Measurements from ENCODE around the gene DHCR7. TPM values are rescaled to one million over a fixed set of nuclear protein-coding genes. Genes with fewer than 3 reads are reported as not detected.

Gene DHCR7
- polyA plus RNA-seq, 1 of the 3 experiments (the other 2 are of a cell fraction): 21.4 TPM

DNA sequence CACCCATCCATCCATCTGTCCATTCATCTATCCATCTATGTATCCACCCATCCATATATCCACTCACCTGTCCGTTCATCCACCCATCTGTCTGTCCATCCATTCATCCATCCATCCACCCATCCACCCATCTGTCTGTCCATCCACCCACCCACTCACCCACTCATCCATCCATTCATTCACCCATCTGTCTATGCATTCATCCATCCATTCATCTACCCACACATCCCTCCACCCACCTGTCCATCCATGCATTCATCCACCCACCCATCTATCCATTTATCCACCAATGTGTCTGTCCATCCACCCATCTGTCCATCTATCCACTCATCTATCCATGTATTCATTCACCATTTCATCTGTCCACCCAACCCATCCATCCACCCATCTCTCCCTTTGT, 38.1 kb upstream of the DHCR7 start (continued):
- TF ChIP-seq, protein P1, sequence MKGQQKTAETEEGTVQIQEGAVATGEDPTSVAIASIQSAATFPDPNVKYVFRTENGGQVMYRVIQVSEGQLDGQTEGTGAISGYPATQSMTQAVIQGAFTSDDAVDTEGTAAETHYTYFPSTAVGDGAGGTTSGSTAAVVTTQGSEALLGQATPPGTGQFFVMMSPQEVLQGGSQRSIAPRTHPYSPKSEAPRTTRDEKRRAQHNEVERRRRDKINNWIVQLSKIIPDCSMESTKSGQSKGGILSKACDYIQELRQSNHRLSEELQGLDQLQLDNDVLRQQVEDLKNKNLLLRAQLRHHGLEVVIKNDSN (IDR thresholded peaks at IDR 0.05; ENCODE audit: borderline replicate concordance, low read depth): no peak

DNA sequence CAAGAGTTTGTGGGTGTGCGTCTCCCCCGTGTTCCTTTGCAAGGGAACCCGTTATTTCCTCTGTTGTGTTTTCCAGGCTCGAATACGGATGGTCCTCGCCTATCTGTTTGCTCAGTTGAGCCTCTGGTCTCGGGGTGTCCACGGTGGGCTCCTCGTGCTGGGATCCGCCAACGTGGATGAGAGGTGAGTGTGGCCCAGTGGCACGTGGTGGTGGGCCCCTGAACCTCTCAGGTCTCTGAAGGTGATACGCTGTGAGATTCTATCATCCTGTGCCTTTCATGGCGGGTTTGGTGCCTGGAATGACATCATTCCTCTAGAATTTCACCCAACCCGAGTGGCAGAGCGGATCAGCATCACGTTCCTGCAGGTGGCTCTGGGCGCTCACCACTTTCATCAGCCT, 37.3 kb upstream of the DHCR7 start:
- H2AFZ ChIP-seq (ENCODE audit: low read depth): no peak overlapping the region
- 96% methylated on average over 16 of the region's 18 CpGs for WGBS (ENCODE audit: low lambda C conversion rate)
- H3K27ac ChIP-seq (ENCODE audit: low read depth in 2 of 2, low read length in 1 of 2): no peak overlapping the region
- no peaks in the 10 kb centered on the region for H3K9me2 ChIP-seq
- peaks cover 17 to 47% of the 10 kb centered on the region in 2 experiments for H3K36me3 ChIP-seq (replicated peaks in 1 of 2; ENCODE audit: control insufficient read depth in 1 of 2, insufficient read depth in 2 of 2, low read length in 1 of 2)
- peaks cover 10 to 18% of the 10 kb centered on the region in 2 experiments; a peak in 3 of 4 replicates for H3K4me1 ChIP-seq (ENCODE audit: control insufficient read depth in 1 of 2, insufficient read depth in 2 of 2, low read depth in 1 of 2, low read length in 1 of 2)
- H3K4me3 ChIP-seq (ENCODE audit: low read depth in 2 of 2, low read length in 1 of 2): no peak overlapping the region
- no peak overlapping the region for H3K4me2 ChIP-seq
- no peaks in the 10 kb centered on the region for H3K79me2 ChIP-seq (ENCODE audit: insufficient read depth)
- DNase-seq: no peak
- ChIA-PET POLR2A (no interaction called here), CTCF (no interaction called here)
- H4K20me1 ChIP-seq (ENCODE audit: insufficient read depth): no peaks in the 10 kb centered on the region
- H3K9me3 ChIP-seq: no peaks in the 10 kb centered on the region
- no peaks in the 10 kb centered on the region for H3K27me3 ChIP-seq (ENCODE audit: insufficient read depth)
- H3K9ac ChIP-seq: no peak overlapping the region
- H3F3A ChIP-seq (replicated peaks; ENCODE audit: insufficient read depth): peaks cover 3% of the 10 kb centered on the region
- TF ChIP-seq, protein P2, sequence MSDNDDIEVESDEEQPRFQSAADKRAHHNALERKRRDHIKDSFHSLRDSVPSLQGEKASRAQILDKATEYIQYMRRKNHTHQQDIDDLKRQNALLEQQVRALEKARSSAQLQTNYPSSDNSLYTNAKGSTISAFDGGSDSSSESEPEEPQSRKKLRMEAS (IDR thresholded peaks at IDR 0.05; ENCODE audit: low read depth): no peak
- no peak for TF ChIP-seq SIN3A (IDR thresholded peaks at IDR 0.05; ENCODE audit: borderline replicate concordance, low read depth, low read length)
- TF ChIP-seq GABPA (IDR thresholded peaks at IDR 0.05; ENCODE audit: low read depth): no peak
- no peak for TF ChIP-seq SMC3 (IDR thresholded peaks at IDR 0.05; ENCODE audit: low read depth, low read length)
- TF ChIP-seq, protein P3, sequence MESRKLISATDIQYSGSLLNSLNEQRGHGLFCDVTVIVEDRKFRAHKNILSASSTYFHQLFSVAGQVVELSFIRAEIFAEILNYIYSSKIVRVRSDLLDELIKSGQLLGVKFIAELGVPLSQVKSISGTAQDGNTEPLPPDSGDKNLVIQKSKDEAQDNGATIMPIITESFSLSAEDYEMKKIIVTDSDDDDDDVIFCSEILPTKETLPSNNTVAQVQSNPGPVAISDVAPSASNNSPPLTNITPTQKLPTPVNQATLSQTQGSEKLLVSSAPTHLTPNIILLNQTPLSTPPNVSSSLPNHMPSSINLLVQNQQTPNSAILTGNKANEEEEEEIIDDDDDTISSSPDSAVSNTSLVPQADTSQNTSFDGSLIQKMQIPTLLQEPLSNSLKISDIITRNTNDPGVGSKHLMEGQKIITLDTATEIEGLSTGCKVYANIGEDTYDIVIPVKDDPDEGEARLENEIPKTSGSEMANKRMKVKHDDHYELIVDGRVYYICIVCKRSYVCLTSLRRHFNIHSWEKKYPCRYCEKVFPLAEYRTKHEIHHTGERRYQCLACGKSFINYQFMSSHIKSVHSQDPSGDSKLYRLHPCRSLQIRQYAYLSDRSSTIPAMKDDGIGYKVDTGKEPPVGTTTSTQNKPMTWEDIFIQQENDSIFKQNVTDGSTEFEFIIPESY (IDR thresholded peaks at IDR 0.05; ENCODE audit: borderline replicate concordance, low read depth): no peak
- TF ChIP-seq FOSL2 (IDR thresholded peaks at IDR 0.05; ENCODE audit: borderline replicate concordance, low read depth): no peak
- TF ChIP-seq CHD2 (IDR thresholded peaks at IDR 0.05; ENCODE audit: low read length, partially characterized antibody): no peak
- no peak for TF ChIP-seq FOXM1 (IDR thresholded peaks at IDR 0.05; ENCODE audit: low read depth)
- TF ChIP-seq TCF12 (IDR thresholded peaks at IDR 0.05): no peak
- no peak for TF ChIP-seq MXI1 (IDR thresholded peaks at IDR 0.05; ENCODE audit: low read depth, low read length)
- no peak for TF ChIP-seq RFX5 (IDR thresholded peaks at IDR 0.05; ENCODE audit: low read length)
- TF ChIP-seq, protein P4, sequence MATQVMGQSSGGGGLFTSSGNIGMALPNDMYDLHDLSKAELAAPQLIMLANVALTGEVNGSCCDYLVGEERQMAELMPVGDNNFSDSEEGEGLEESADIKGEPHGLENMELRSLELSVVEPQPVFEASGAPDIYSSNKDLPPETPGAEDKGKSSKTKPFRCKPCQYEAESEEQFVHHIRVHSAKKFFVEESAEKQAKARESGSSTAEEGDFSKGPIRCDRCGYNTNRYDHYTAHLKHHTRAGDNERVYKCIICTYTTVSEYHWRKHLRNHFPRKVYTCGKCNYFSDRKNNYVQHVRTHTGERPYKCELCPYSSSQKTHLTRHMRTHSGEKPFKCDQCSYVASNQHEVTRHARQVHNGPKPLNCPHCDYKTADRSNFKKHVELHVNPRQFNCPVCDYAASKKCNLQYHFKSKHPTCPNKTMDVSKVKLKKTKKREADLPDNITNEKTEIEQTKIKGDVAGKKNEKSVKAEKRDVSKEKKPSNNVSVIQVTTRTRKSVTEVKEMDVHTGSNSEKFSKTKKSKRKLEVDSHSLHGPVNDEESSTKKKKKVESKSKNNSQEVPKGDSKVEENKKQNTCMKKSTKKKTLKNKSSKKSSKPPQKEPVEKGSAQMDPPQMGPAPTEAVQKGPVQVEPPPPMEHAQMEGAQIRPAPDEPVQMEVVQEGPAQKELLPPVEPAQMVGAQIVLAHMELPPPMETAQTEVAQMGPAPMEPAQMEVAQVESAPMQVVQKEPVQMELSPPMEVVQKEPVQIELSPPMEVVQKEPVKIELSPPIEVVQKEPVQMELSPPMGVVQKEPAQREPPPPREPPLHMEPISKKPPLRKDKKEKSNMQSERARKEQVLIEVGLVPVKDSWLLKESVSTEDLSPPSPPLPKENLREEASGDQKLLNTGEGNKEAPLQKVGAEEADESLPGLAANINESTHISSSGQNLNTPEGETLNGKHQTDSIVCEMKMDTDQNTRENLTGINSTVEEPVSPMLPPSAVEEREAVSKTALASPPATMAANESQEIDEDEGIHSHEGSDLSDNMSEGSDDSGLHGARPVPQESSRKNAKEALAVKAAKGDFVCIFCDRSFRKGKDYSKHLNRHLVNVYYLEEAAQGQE (IDR thresholded peaks at IDR 0.05; ENCODE audit: low read depth, low read length): no peak
- TF ChIP-seq, protein P5, sequence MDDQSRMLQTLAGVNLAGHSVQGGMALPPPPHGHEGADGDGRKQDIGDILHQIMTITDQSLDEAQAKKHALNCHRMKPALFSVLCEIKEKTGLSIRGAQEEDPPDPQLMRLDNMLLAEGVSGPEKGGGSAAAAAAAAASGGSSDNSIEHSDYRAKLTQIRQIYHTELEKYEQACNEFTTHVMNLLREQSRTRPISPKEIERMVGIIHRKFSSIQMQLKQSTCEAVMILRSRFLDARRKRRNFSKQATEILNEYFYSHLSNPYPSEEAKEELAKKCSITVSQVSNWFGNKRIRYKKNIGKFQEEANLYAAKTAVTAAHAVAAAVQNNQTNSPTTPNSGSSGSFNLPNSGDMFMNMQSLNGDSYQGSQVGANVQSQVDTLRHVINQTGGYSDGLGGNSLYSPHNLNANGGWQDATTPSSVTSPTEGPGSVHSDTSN (IDR thresholded peaks at IDR 0.05): no peak
- TF ChIP-seq FOXJ3 (CRISPR knock-in tag; IDR thresholded peaks at IDR 0.05): no peak
- TF ChIP-seq RXRA (IDR thresholded peaks at IDR 0.05; ENCODE audit: borderline replicate concordance, low read depth): no peak
- TF ChIP-seq, protein P1 (IDR thresholded peaks at IDR 0.05; ENCODE audit: borderline replicate concordance, low read depth): no peak
